Measurements from ENCODE around the gene ERCC3.

ERCC3 gene

GRCh38 chr2:127314193-127314988, 20.4 kb upstream of the ERCC3 start:
- H3K9me3 ChIP-seq (ENCODE audit: control insufficient read depth, low read length): no peaks in the 10 kb centered on the region
- no peaks in the 10 kb centered on the region for H3K36me3 ChIP-seq (ENCODE audit: control insufficient read depth, insufficient read depth, low read length)
- TF ChIP-seq, protein P1, sequence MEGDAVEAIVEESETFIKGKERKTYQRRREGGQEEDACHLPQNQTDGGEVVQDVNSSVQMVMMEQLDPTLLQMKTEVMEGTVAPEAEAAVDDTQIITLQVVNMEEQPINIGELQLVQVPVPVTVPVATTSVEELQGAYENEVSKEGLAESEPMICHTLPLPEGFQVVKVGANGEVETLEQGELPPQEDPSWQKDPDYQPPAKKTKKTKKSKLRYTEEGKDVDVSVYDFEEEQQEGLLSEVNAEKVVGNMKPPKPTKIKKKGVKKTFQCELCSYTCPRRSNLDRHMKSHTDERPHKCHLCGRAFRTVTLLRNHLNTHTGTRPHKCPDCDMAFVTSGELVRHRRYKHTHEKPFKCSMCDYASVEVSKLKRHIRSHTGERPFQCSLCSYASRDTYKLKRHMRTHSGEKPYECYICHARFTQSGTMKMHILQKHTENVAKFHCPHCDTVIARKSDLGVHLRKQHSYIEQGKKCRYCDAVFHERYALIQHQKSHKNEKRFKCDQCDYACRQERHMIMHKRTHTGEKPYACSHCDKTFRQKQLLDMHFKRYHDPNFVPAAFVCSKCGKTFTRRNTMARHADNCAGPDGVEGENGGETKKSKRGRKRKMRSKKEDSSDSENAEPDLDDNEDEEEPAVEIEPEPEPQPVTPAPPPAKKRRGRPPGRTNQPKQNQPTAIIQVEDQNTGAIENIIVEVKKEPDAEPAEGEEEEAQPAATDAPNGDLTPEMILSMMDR (IDR thresholded peaks at IDR 0.05): no peak
- H3K4me2 ChIP-seq (ENCODE audit: low read length): no peak overlapping the region
- no peaks in the 10 kb centered on the region for H3K4me1 ChIP-seq
- H3K4me3 ChIP-seq (ENCODE audit: low read depth, low read length): no peak overlapping the region
- H3K27me3 ChIP-seq (ENCODE audit: control insufficient read depth, insufficient read depth, low read length): no peaks in the 10 kb centered on the region
- no peak overlapping the region for H2AFZ ChIP-seq
- no peaks in the 10 kb centered on the region for H3K79me2 ChIP-seq
- H3K27ac ChIP-seq: no peak overlapping the region
- H3K9ac ChIP-seq: no peak overlapping the region

- no peaks in the 10 kb centered on the region for H3K4me1 ChIP-seq
- H3K9ac ChIP-seq: no peak overlapping the region
- no peak overlapping the region for H3K27ac ChIP-seq
- no peaks in the 10 kb centered on the region for H3K79me2 ChIP-seq
- no peaks in the 10 kb centered on the region for H3K36me3 ChIP-seq (ENCODE audit: control insufficient read depth, insufficient read depth, low read length)
- TF ChIP-seq, protein P1 (IDR thresholded peaks at IDR 0.05): no peak
- H3K4me2 ChIP-seq (ENCODE audit: low read length): no peak overlapping the region
- no peaks in the 10 kb centered on the region for H3K27me3 ChIP-seq (ENCODE audit: control insufficient read depth, insufficient read depth, low read length)
- H3K4me3 ChIP-seq (ENCODE audit: low read depth, low read length): no peak overlapping the region
- H2AFZ ChIP-seq: no peak overlapping the region
- no peaks in the 10 kb centered on the region for H3K9me3 ChIP-seq (ENCODE audit: control insufficient read depth, low read length)
Observed at GRCh38 chr2:127313406-127313805, 19.5 kb upstream of the ERCC3 start.

GRCh38 chr2:127310980-127311379, 17.0 kb upstream of the ERCC3 start:
- no peaks in the 10 kb centered on the region for H3K36me3 ChIP-seq (ENCODE audit: control insufficient read depth, insufficient read depth, low read length)

GRCh38 chr2:127309468-127309867, 15.5 kb upstream of the ERCC3 start:
- H3K36me3 ChIP-seq (ENCODE audit: control insufficient read depth, insufficient read depth, low read length): no peaks in the 10 kb centered on the region

More at GRCh38 chr2:127310980-127311379, 17.0 kb upstream of the ERCC3 start:
- Histone ChIP-seq H3K9me3 (ENCODE audit: control insufficient read depth, low read length) (no peaks in the 10 kb centered on the region), H3K4me3 (ENCODE audit: low read depth, low read length) (no peak overlapping the region), H3K27me3 (ENCODE audit: control insufficient read depth, insufficient read depth, low read length) (no peaks in the 10 kb centered on the region), H2AFZ (no peak overlapping the region), H3K27ac (no peak overlapping the region), H3K4me2 (ENCODE audit: low read length) (no peak overlapping the region), H3K9ac (no peak overlapping the region), H3K4me1 (no peaks in the 10 kb centered on the region), H3K79me2 (no peaks in the 10 kb centered on the region)
- TF ChIP-seq, protein P1 (IDR thresholded peaks at IDR 0.05): no peak

More at GRCh38 chr2:127309468-127309867, 15.5 kb upstream of the ERCC3 start:
- H3K4me2 ChIP-seq (ENCODE audit: low read length): no peak overlapping the region
- H2AFZ ChIP-seq: no peak overlapping the region
- no peaks in the 10 kb centered on the region for H3K4me1 ChIP-seq
- no peak overlapping the region for H3K4me3 ChIP-seq (ENCODE audit: low read depth, low read length)
- TF ChIP-seq, protein P1 (IDR thresholded peaks at IDR 0.05): no peak
- H3K79me2 ChIP-seq: no peaks in the 10 kb centered on the region
- H3K9me3 ChIP-seq (ENCODE audit: control insufficient read depth, low read length): no peaks in the 10 kb centered on the region
- no peak overlapping the region for H3K9ac ChIP-seq
- H3K27me3 ChIP-seq (ENCODE audit: control insufficient read depth, insufficient read depth, low read length): no peaks in the 10 kb centered on the region
- no peak overlapping the region for H3K27ac ChIP-seq

All from parathyroid adenoma (tissue), 2 donors.